Fibroblast of the aortic adventitia (primary cell): ENCODE data around the gene PYM1. TPM values are rescaled to one million over a fixed set of nuclear protein-coding genes. Genes with fewer than 3 reads are reported as not detected.

Experiments
- DNase-seq: peaks from one replicate; pipeline ENCODE4 v3.0.0-alpha.2; 2010; ENCODE audit warnings: low read depth
- H3K4me3 ChIP-seq: 2 replicates; pipeline ENCODE4 v1.5.1; 2011; ENCODE audit warnings: low read depth, mild to moderate bottlenecking, control low read depth, low read length, moderate library complexity
- total RNA-seq: library from RNA; depleted of rRNA; stranded (reverse); fragments of >200 nt; gene quantifications from 2 replicates; pipeline ENCODE4 v1.2.3, GENCODE V29; 2012; ENCODE audit warnings: low replicate concordance
- TF ChIP-seq, protein P1 (sequence below): IDR thresholded peaks from 2 replicates; pipeline ENCODE4 v1.5.1; 2011; ENCODE audit warnings: mild to moderate bottlenecking, low read length, control low read depth, inconsistent platforms; ENCODE audit not compliant: insufficient read depth

The PYM1 gene
- total RNA-seq, 1 donor: 23.3 TPM

DNA sequence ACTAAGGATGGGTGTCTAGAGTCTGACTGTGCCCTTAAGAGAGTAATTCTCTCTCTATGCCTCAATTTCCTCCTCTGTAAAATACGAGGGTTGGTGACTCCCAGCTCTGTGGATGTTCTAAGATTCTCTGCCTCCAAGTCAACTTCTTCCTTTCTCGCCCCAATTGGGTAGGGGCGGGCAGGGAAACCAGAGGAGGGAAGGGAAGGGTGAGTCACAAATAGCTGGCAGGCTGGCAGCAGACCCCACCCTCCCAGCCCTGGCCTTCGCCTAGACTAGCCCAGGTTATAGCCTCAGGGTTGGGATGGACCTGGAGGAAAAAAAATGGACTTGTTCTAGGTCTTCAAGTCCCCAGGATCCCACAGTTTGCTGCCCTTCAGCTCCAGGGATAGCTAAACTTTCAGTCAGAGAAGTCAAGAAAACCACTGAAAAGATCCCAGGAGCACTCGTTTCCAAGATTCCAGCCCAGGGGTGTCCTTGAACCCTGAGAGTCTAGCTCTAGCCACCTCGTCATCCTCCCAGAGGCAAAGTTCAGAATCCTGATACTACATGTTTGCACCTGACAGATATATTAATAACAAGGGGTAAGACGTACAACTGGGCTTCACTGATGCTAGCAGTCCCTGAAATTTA lies 5.6 kb upstream of the PYM1 start:
- peak overlapping the region; percentile 86 for H3K4me3 ChIP-seq

DNA sequence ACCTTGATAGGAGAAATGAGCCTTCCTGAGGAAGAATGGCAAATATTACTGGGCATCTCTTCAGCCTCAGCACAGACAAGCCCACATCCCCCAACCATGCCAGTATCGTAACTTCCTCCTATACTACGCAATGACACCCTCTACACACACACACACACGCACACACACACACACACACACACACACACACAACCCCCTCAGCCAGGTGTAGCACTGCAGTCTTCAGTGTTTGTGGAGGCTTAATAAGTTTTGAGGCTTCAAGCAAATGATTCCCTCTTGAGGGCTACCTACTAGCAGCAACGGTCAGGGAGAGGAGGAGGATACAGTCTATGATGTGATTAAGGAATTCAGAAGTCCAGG lies 4.8 kb upstream of the PYM1 start:
- DNase-seq: peak; percentile 40
- TF ChIP-seq, protein P1, sequence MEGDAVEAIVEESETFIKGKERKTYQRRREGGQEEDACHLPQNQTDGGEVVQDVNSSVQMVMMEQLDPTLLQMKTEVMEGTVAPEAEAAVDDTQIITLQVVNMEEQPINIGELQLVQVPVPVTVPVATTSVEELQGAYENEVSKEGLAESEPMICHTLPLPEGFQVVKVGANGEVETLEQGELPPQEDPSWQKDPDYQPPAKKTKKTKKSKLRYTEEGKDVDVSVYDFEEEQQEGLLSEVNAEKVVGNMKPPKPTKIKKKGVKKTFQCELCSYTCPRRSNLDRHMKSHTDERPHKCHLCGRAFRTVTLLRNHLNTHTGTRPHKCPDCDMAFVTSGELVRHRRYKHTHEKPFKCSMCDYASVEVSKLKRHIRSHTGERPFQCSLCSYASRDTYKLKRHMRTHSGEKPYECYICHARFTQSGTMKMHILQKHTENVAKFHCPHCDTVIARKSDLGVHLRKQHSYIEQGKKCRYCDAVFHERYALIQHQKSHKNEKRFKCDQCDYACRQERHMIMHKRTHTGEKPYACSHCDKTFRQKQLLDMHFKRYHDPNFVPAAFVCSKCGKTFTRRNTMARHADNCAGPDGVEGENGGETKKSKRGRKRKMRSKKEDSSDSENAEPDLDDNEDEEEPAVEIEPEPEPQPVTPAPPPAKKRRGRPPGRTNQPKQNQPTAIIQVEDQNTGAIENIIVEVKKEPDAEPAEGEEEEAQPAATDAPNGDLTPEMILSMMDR: no peak
- H3K4me3 ChIP-seq: peak overlapping the region; percentile 86

More for the DNA sequence above, 5.6 kb upstream of the PYM1 start:
- peak; percentile 39 for DNase-seq
- TF ChIP-seq, protein P1: no peak

DNA sequence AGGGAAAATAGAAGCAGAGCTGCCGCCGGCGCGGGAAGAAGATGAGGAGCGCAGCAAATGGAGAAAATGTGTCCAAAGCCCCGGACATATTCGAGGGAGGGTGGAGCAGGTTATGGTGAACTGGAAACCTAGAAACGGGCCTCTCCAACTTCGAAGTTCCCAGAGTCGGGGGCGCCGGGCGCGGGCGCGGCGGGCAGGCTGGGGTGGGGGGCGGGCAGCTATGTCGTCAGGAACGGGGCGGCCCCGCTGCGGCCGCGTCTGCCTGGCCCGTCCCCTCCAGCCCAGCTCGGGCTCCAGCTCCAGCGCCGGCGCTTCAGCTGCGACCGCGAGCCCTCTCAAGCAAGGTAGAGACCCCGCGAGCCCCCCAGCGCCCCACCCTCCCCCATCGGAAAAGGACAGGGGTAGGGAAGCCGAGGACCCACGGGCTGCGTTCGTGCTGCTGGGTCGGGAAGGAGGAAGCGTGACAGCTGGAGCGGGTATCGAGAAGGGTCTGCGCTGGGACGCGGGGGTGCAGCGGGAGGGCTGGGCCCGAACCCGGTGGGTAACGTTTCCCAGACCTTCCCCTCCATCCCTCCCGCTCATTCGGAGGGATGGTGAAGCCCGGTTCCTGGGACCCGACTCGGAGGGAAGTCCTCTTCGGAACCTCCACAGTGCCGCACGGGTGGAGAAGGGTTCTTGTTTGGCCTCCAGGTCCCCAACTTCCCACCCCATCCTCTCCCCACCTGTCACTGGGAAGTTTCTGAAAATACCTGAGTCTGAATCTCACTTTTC lies 4.3 kb upstream of the PYM1 start:
- DNase-seq: peak; percentile 32
- peak overlapping the region; percentile 86 for H3K4me3 ChIP-seq
- TF ChIP-seq, protein P1: no peak

DNA sequence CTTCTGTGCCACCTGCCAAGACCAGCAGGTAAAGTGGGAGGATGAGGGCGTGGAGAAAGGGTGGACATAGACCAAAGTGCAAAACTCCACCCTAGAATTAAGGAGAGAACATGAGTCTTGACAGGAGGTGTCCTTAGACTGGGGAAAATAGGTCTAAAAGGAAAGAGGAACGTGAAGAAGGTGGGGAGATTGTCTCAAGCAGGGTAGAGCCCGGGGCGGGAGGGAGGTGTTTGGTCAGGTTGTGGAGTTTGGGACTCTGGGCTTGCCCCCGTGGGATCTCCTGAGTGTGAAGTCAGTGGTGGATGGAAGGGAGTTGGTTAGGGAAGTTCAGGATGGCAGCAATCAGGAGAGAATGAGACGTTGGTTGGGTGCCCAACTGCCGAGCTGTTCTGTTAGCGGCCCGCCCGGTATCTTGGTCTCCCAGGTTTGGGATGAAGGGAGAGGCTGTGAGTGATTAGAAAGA lies 3.7 kb upstream of the PYM1 start:
- no peak for DNase-seq
- H3K4me3 ChIP-seq: peak overlapping the region; percentile 86
- TF ChIP-seq, protein P1: no peak

DNA sequence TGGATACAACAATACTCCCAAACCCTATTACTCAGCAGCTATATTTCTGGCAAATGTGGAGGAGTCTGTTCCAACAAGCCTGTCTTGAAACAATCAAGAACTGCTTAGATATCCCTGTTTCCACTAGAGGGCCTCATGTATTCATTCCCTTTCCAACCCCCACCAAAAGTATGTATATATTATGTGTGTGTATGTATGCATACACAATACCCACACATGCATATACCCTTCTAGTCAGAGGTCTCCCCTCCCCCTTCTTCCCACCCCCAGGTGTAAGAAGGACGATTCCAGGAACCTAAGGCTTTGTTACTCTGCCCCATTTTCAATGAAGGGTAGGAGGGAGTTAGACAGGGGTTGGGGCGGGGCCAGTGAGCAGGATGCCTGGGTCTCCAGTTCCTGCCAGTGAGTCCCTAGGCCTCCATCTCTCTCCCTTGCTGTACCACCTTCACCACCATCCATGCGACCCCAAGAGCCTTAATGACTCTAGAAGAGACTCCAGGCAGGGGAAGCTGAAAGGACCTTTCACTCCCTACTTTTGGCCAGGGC lies 3.1 kb upstream of the PYM1 start, which contains the start of gene DGKA:
Gene DGKA, plus strand, starts transcription at position 392 of the 546 bp plus-strand sequence. CDS start 5,342 bp downstream, outside the sequence.
- H3K4me3 ChIP-seq: peak within 1 kb of the TSS; percentile 86
- TF ChIP-seq, protein P1: peak; percentile 72
- peak; percentile 89 for DNase-seq

DNA sequence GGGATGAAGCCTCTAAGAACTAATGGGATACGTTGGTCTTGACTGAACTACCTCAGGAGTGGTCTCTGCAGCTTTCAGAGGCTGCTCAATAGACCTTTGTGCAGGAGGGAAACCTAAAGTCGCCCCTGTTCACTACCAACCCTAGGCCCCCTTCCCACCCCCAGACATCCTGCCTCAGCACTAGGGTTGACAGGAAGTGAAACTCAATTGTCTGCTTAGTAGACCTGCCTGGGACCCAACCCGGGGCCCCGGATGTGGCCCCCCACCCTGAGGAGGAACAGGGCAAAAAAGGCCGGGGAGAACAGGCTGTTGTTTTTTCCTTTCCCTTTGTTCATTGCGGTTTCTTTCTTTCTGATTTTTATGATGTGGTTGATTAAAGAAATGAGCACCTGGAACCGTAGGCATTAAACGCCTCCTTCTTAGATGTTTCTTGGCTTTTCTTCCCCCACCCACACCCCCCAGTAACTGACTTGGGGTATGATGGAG lies 1.7 kb upstream of the PYM1 start:
- no peak for DNase-seq

More for the DNA sequence above, 1.7 kb upstream of the PYM1 start:
- no peak overlapping the region for H3K4me3 ChIP-seq
- TF ChIP-seq, protein P1: no peak
